Endothelial cell of umbilical vein (primary cell): ENCODE results near the gene HOXB4. TPM values are rescaled to one million over a fixed set of nuclear protein-coding genes. Genes with fewer than 3 reads are reported as not detected.
A peak's percentile ranks its signal among the peaks of the same experiment; 100 is the strongest.

Experiments used
- BruUV-seq: library from RNA; stranded (reverse); fragments of 400-500 nt; replicated peaks from 2 replicates; lab custom pipeline; 2021; lab: Mats Ljungman, UMichigan
- CTCF ChIA-PET: fragments of 300-600, 350-600 bp; sonication (Branson Sonifier 250); formaldehyde crosslinking; loops from one replicate; lab custom pipeline; 2021; ENCODE audit warnings: antibody characterized with exemption, inconsistent platforms; lab: Charles Lee
- POLR2A ChIA-PET: fragments of 300-600, 350-600 bp; sonication (Branson Sonifier 250); formaldehyde crosslinking; loops from one replicate; lab custom pipeline; 2021; ENCODE audit warnings: antibody characterized with exemption, inconsistent platforms; lab: Charles Lee
- DNase-seq: peaks from one replicate; pipeline ENCODE4 v3.0.0-alpha.2; 2011; ENCODE audit warnings: low read depth, low spot score
- FAIRE-seq: peaks from 2 replicates; lab custom pipeline; 2011; peaks lifted over from hg19 to GRCh38; lab: Jason Lieb, UNC
- H2AFZ ChIP-seq: 2 replicates; pipeline ENCODE4 v1.6.0; 2012; ENCODE audit warnings: low read depth, low read length, control low read depth, inconsistent platforms
- H3K27ac ChIP-seq: 2 replicates; pipeline ENCODE4 v1.5.1; 2011; ENCODE audit warnings: low read depth, mild to moderate bottlenecking, control low read depth, low read length, moderate library complexity; ENCODE audit not compliant: insufficient read depth
- H3K27me3 ChIP-seq, 2 experiments: 2 replicates each; pipeline versions ENCODE4 v1.6.0 to v1.6.1; 2011; ENCODE audit warnings: low read length in 2 of 2, mixed read lengths in 1 of 2; ENCODE audit not compliant: control insufficient read depth in 2 of 2, insufficient read depth in 2 of 2
- H3K36me3 ChIP-seq, 2 experiments: 2 replicates in 1 of 2; 3 replicates in 1 of 2; pipeline ENCODE4 v1.5.1; 2011; ENCODE audit warnings: low read length in 2 of 2, mild to moderate bottlenecking in 1 of 2, moderate library complexity in 1 of 2; ENCODE audit not compliant: control insufficient read depth in 2 of 2, insufficient read depth in 2 of 2; ENCODE audit errors: extremely low read depth in 1 of 2
- H3K4me1 ChIP-seq: 3 replicates; pipeline ENCODE4 v1.5.1; 2011; ENCODE audit warnings: mild to moderate bottlenecking, low read length; ENCODE audit not compliant: control insufficient read depth, insufficient read depth; ENCODE audit errors: extremely low read depth
- H3K4me2 ChIP-seq: 2 replicates; pipeline ENCODE4 v1.6.1; 2011; ENCODE audit warnings: low read length, control low read depth, mixed read lengths; ENCODE audit not compliant: insufficient read depth
- H3K4me3 ChIP-seq, 3 experiments: fragments of 200-600 bp in 1 of 3; sonication (generic), shearing (Covaris generic) in 1 of 3; replicated peaks in 1 of 3; 2 replicates each; pipeline ENCODE4 v1.5.1; 2011 to 2016; ENCODE audit warnings: control low read depth in 3 of 3, low read length in 3 of 3, mild to moderate bottlenecking in 2 of 3, inconsistent platforms in 1 of 3, low read depth in 1 of 3, moderate library complexity in 1 of 3; ENCODE audit not compliant: insufficient read depth in 1 of 3
- H3K79me2 ChIP-seq: 2 replicates; pipeline ENCODE4 v1.6.0; 2012; ENCODE audit warnings: low read length, inconsistent platforms; ENCODE audit not compliant: control insufficient read depth, insufficient read depth
- H3K9ac ChIP-seq: replicated peaks from 2 replicates; pipeline ENCODE3; 2011; ENCODE audit warnings: low read length, control low read depth; ENCODE audit not compliant: insufficient read depth; ENCODE audit errors: extremely low read depth
- H3K9me1 ChIP-seq: replicated peaks from 3 replicates; pipeline ENCODE4 v1.6.0; 2011; ENCODE audit warnings: mild to moderate bottlenecking, low read length; ENCODE audit not compliant: control insufficient read depth, insufficient read depth; ENCODE audit errors: extremely low read depth
- H3K9me3 ChIP-seq: replicated peaks from 2 replicates; pipeline ENCODE4 v1.5.1; 2012; ENCODE audit warnings: low read length, inconsistent platforms; ENCODE audit not compliant: control insufficient read depth, insufficient read depth
- H4K20me1 ChIP-seq: replicated peaks from 2 replicates; pipeline ENCODE3; 2011; ENCODE audit warnings: mild to moderate bottlenecking, low read length; ENCODE audit not compliant: control insufficient read depth, insufficient read depth; ENCODE audit errors: extremely low read depth
- CTCF ChIP-seq, 2 donors: IDR thresholded peaks; 1 replicate in 1 of 2; 2 replicates in 1 of 2; pipeline ENCODE4 v1.5.1; 2011; ENCODE audit warnings: low read length in 2 of 2, mild to moderate bottlenecking in 2 of 2, moderate library complexity in 2 of 2, control low read depth in 1 of 2, inconsistent platforms in 1 of 2, low read depth in 1 of 2; ENCODE audit not compliant: insufficient read depth in 1 of 2; ENCODE audit errors: extremely low read depth in 1 of 2
- EZH2 ChIP-seq: IDR thresholded peaks from 2 replicates; pipeline ENCODE4 v1.6.1; 2012; ENCODE audit warnings: borderline replicate concordance, low read depth, mild to moderate bottlenecking, moderate library complexity, low read length, inconsistent platforms; ENCODE audit not compliant: severe bottlenecking
- FOS ChIP-seq: IDR thresholded peaks from 2 replicates; pipeline ENCODE4 v1.6.1; 2011; ENCODE audit warnings: mild to moderate bottlenecking, low read length, moderate library complexity, borderline replicate concordance; ENCODE audit not compliant: insufficient read depth
- GATA2 ChIP-seq: IDR thresholded peaks from 2 replicates; pipeline ENCODE4 v1.7.0; 2011; ENCODE audit warnings: low read depth, mild to moderate bottlenecking, moderate library complexity, mixed read lengths, low read length; ENCODE audit not compliant: insufficient read length, insufficient read depth
- JUN ChIP-seq: IDR thresholded peaks from 2 replicates; pipeline ENCODE4 v1.6.1; 2011; ENCODE audit warnings: borderline replicate concordance, low read depth; ENCODE audit not compliant: insufficient read length, insufficient read depth
- MAX ChIP-seq: IDR thresholded peaks from 2 replicates; pipeline ENCODE4 v1.6.1; 2011; ENCODE audit not compliant: insufficient read depth, insufficient read length
- MYC ChIP-seq: IDR thresholded peaks from one replicate; pipeline ENCODE4 v1.6.1; 2011; ENCODE audit warnings: mild to moderate bottlenecking, low read depth, low read length
- POLR2A ChIP-seq: IDR thresholded peaks from 2 replicates; pipeline ENCODE4 v1.6.1; 2012; ENCODE audit warnings: low read depth, mild to moderate bottlenecking, control low read depth, low read length
- POLR2AphosphoS5 ChIP-seq: IDR thresholded peaks from 2 replicates; pipeline ENCODE4 v1.6.1; 2012; ENCODE audit warnings: low read depth, mild to moderate bottlenecking, control low read depth, low read length, moderate library complexity; ENCODE audit not compliant: insufficient read depth
- dilution Hi-C: fragments of 300-500 bp; cut with MboI; formaldehyde crosslinking; loops from one replicate; pipeline ENCODE4 v1.15.0; 2019; ENCODE audit warnings: low sequenced_read_pairs; ENCODE audit not compliant: extremely low pct_ligation_motif_present
- intact Hi-C: fragments of 100-400 bp; cut with micrococcal nuclease; formaldehyde crosslinking; loops from one replicate; pipeline ENCODE4 v1.10.0; 2022
- polyA plus RNA-seq, 4 experiments: library from polyadenylated mRNA; depleted of rRNA in 3 of 4; stranded (reverse) in 3 of 4; unstranded in 1 of 4; fragments of >200 nt; gene quantifications; 2 replicates each; pipeline versions ENCODE4 v1.2.1 to v1.2.3, GENCODE V29; 2011 to 2012; ENCODE audit warnings: missing spikeins in 1 of 4
- total RNA-seq: library from RNA; stranded (reverse); gene quantifications from 2 replicates; pipeline ENCODE4 v1.2.3, GENCODE V29; 2021

Gene HOXB4
- total and polyA plus RNA-seq, 2 donors (not counting 3 experiments of a cell fraction or from before 2014, with no cell fraction given), result 4.6 to 13.1 TPM

GRCh38 chr17:48571826-48572417, 6.2 kb downstream of the HOXB4 start:
- Histone ChIP-seq H2AFZ (no peak overlapping the region), H4K20me1 (no peaks in the 10 kb centered on the region), H3K4me2 (peak overlapping the region; percentile 80), H3K9ac (peak overlapping the region; percentile 60), H3K27me3 (no peaks in the 10 kb centered on the region), H3K36me3 (peaks cover 0 to 3% of the 10 kb centered on the region in 2 experiments), H3K4me1 (peaks cover 92% of the 10 kb centered on the region), H3K27ac (peak overlapping the region; percentile 68), H3K9me1 (no peaks in the 10 kb centered on the region), H3K9me3 (no peaks in the 10 kb centered on the region), H3K79me2 (peaks cover 98% of the 10 kb centered on the region), H3K4me3 (peak overlapping the region in 1 of 3 experiments; percentile 53)
- no peak for FAIRE-seq
- dilution Hi-C loops (no loop called here), intact Hi-C loops (loop anchor here (2.0 kb wide), 1 partner anchor 15 kb away; no protein-coding TSS in a partner anchor)
- POLR2A ChIA-PET, result no interaction called here
- DNase-seq, result peak; percentile 50
- no TSS peak for BruUV-seq
- no peak for TF ChIP-seq POLR2A
- no peak for TF ChIP-seq CTCF (IDR thresholded peaks at IDR 0.05; ENCODE audit: extremely low read depth in 1 of 2, insufficient read depth in 1 of 2, low read depth in 1 of 2, low read length in 2 of 2)
- TF ChIP-seq GATA2, result no peak
- no peak for TF ChIP-seq FOS
- TF ChIP-seq MAX, result no peak
- no peak for TF ChIP-seq JUN
- TF ChIP-seq MYC, result no peak
- TF ChIP-seq EZH2, result no peak
- TF ChIP-seq POLR2AphosphoS5, result no peak
- CTCF ChIA-PET, result no interaction called here
